Neural cell (in vitro differentiated cells): Measurements from ENCODE around the gene PC. TPM values are rescaled to one million over a fixed set of nuclear protein-coding genes. Genes with fewer than 3 reads are reported as not detected.

Experiments used
- H2AFZ ChIP-seq: fragments of 200-600, 300-800 bp; sonication (generic), shearing (Covaris generic); 2 replicates; pipeline ENCODE4 v1.6.0; 2014; ENCODE audit warnings: low read depth, mild to moderate bottlenecking, antibody characterized with exemption, low read length, moderate library complexity
- H3F3A ChIP-seq: fragments of 200-600 bp; shearing (Covaris generic); 2 replicates; pipeline ENCODE4 v1.6.1; 2016; ENCODE audit warnings: mild to moderate bottlenecking, moderate library complexity, mixed read lengths, antibody characterized with exemption, low read length; ENCODE audit not compliant: insufficient read depth, poor library complexity, severe bottlenecking
- H3K27ac ChIP-seq: fragments of 200-600, 300-800 bp; sonication (generic), shearing (Covaris generic); 2 replicates; pipeline ENCODE4 v1.5.1; 2014; ENCODE audit warnings: mild to moderate bottlenecking, low read length, moderate library complexity
- H3K27me3 ChIP-seq: fragments of 300-800, 200-600 bp; sonication (generic), shearing (Covaris generic); 2 replicates; pipeline ENCODE4 v1.6.0; 2014; ENCODE audit warnings: mild to moderate bottlenecking, low read depth, low read length, moderate library complexity; ENCODE audit not compliant: insufficient read depth
- H3K36me3 ChIP-seq: fragments of 300-800, 200-600 bp; sonication (generic), shearing (Covaris generic); 2 replicates; pipeline ENCODE4 v1.5.1; 2014; ENCODE audit warnings: mild to moderate bottlenecking, antibody characterized with exemption, low read length, moderate library complexity; ENCODE audit not compliant: insufficient read depth
- H3K4me2 ChIP-seq: fragments of 300-800, 200-600 bp; sonication (generic), shearing (Covaris generic); 2 replicates; pipeline ENCODE4 v1.6.0; 2014; ENCODE audit warnings: mild to moderate bottlenecking, low read length
- H3K4me3 ChIP-seq: fragments of 300-800, 200-600 bp; sonication (generic), shearing (Covaris generic); 2 replicates; pipeline ENCODE4 v1.5.1; 2014; ENCODE audit warnings: mild to moderate bottlenecking, low read length, moderate library complexity
- H3K79me2 ChIP-seq: fragments of 200-600 bp; shearing (Covaris generic); replicated peaks from 2 replicates; pipeline ENCODE4 v1.6.0; 2014; ENCODE audit warnings: mild to moderate bottlenecking, low read length, moderate library complexity; ENCODE audit not compliant: insufficient read depth
- H3K9ac ChIP-seq: fragments of 300-800, 200-600 bp; sonication (generic), shearing (Covaris generic); 2 replicates; pipeline ENCODE4 v1.6.1; 2016; ENCODE audit warnings: mild to moderate bottlenecking, low read length, mixed read lengths
- H3K9me2 ChIP-seq: fragments of 200-600 bp; shearing (Covaris generic); 2 replicates; pipeline ENCODE4 v1.6.1; 2016; ENCODE audit warnings: mild to moderate bottlenecking, low read length, mixed read lengths; ENCODE audit not compliant: insufficient read depth
- H3K9me3 ChIP-seq: fragments of 200-600, 300-800 bp; sonication (generic), shearing (Covaris generic); 2 replicates; pipeline ENCODE4 v1.6.1; 2016; ENCODE audit warnings: mild to moderate bottlenecking, mixed run types, low read length, moderate library complexity, mixed read lengths
- H4K20me1 ChIP-seq: fragments of 200-600 bp; shearing (Covaris generic); 2 replicates; pipeline ENCODE4 v1.6.1; 2016; ENCODE audit warnings: mild to moderate bottlenecking, mixed run types; ENCODE audit not compliant: insufficient read depth
- CTCF ChIP-seq: fragments of 450-650 bp; IDR thresholded peaks from 2 replicates; pipeline ENCODE4 v1.5.1; 2014; ENCODE audit warnings: antibody characterized with exemption, mild to moderate bottlenecking, moderate library complexity; ENCODE audit not compliant: poor library complexity, severe bottlenecking
- EP300 ChIP-seq: fragments of 450-650 bp; conservative IDR thresholded peaks from 2 replicates; pipeline ENCODE4 v1.6.1; 2014; ENCODE audit warnings: antibody characterized with exemption, mild to moderate bottlenecking, moderate library complexity; ENCODE audit not compliant: poor library complexity, severe bottlenecking
- EZH2 ChIP-seq: fragments of 200-600, 300-800 bp; shearing (Covaris generic), sonication (generic); IDR thresholded peaks from 2 replicates; pipeline ENCODE4 v1.6.1; 2014; ENCODE audit warnings: antibody characterized with exemption, low read length, borderline replicate concordance, mild to moderate bottlenecking; ENCODE audit not compliant: insufficient read depth, poor library complexity, severe bottlenecking
- MXI1 ChIP-seq: fragments of 450-650 bp; conservative IDR thresholded peaks from 2 replicates; pipeline ENCODE4 v1.6.1; 2014; ENCODE audit warnings: antibody characterized with exemption, mild to moderate bottlenecking; ENCODE audit not compliant: poor library complexity, severe bottlenecking
- POLR2AphosphoS5 ChIP-seq: IDR thresholded peaks from 2 replicates; pipeline ENCODE4 v1.6.1; 2012
- RAD21 ChIP-seq: fragments of 450-650 bp; conservative IDR thresholded peaks from 2 replicates; pipeline ENCODE4 v1.6.1; 2014; ENCODE audit warnings: antibody characterized with exemption, mild to moderate bottlenecking, moderate library complexity
- REST ChIP-seq: IDR thresholded peaks from 2 replicates; pipeline ENCODE4 v1.6.1; 2012; ENCODE audit warnings: borderline replicate concordance
- SMC3 ChIP-seq: fragments of 450-650 bp; conservative IDR thresholded peaks from 2 replicates; pipeline ENCODE4 v1.6.1; 2014; ENCODE audit warnings: antibody characterized with exemption, mild to moderate bottlenecking, moderate library complexity; ENCODE audit not compliant: poor library complexity
- TAF1 ChIP-seq: IDR thresholded peaks from 2 replicates; pipeline ENCODE4 v1.6.1; 2012; ENCODE audit warnings: low read depth
- polyA plus RNA-seq: library from polyadenylated mRNA; depleted of rRNA; stranded (reverse); fragments of >200 nt; gene quantifications from 2 replicates; pipeline ENCODE4 v1.2.3, GENCODE V29; 2014

Gene PC
- polyA plus RNA-seq, 1 donor from 2014 or later, result 8.9 TPM

- no peaks in the 10 kb centered on the region for H3K27me3 ChIP-seq
- H3K9me2 ChIP-seq, result no peaks in the 10 kb centered on the region
- H2AFZ ChIP-seq, result no peak overlapping the region
- H3F3A ChIP-seq, result no peaks in the 10 kb centered on the region
- TF ChIP-seq MXI1 (no peak), POLR2AphosphoS5 (no peak), REST (no peak), RAD21 (no peak), TAF1 (no peak), EP300 (no peak), CTCF (no peak), EZH2 (no peak), SMC3 (no peak)
- H3K27ac ChIP-seq, result no peak overlapping the region
- H3K4me3 ChIP-seq, result no peak overlapping the region
- H4K20me1 ChIP-seq, result no peaks in the 10 kb centered on the region
- H3K36me3 ChIP-seq, result no peaks in the 10 kb centered on the region
- no peak overlapping the region for H3K9ac ChIP-seq
- H3K9me3 ChIP-seq, result no peaks in the 10 kb centered on the region
- H3K4me2 ChIP-seq, result no peak overlapping the region
- no peaks in the 10 kb centered on the region for H3K79me2 ChIP-seq
Observed at GRCh38 chr11:66864924-66865697, 93.1 kb downstream of the PC start.

GRCh38 chr11:66864172-66864901, 93.8 kb downstream of the PC start:
- H3K4me3 ChIP-seq, result no peak overlapping the region
- no peaks in the 10 kb centered on the region for H3F3A ChIP-seq
- no peaks in the 10 kb centered on the region for H3K79me2 ChIP-seq
- no peak overlapping the region for H3K9ac ChIP-seq
- TF ChIP-seq TAF1 (no peak), CTCF (no peak), RAD21 (no peak), REST (no peak), SMC3 (no peak), EP300 (no peak), EZH2 (no peak), MXI1 (no peak), POLR2AphosphoS5 (no peak)
- H3K9me3 ChIP-seq, result no peaks in the 10 kb centered on the region
- no peak overlapping the region for H3K4me2 ChIP-seq
- H3K36me3 ChIP-seq, result no peaks in the 10 kb centered on the region
- no peak overlapping the region for H3K27ac ChIP-seq
- no peaks in the 10 kb centered on the region for H3K9me2 ChIP-seq
- H3K27me3 ChIP-seq, result no peaks in the 10 kb centered on the region
- no peaks in the 10 kb centered on the region for H4K20me1 ChIP-seq
- H2AFZ ChIP-seq, result no peak overlapping the region
